GM12878 (cell line): Measurements from ENCODE around the gene NLRC5. TPM values are rescaled to one million over a fixed set of nuclear protein-coding genes. Genes with fewer than 3 reads are reported as not detected.

Experiments
- EZH2 ChIP-seq: IDR thresholded peaks from 2 replicates; pipeline ENCODE4 v1.6.1; 2012; ENCODE audit warnings: low read depth, mild to moderate bottlenecking, control low read depth, inconsistent platforms, low read length, borderline replicate concordance; ENCODE audit not compliant: control insufficient read depth
- FOXK2 ChIP-seq: fragments of 450-650 bp; IDR thresholded peaks from 2 replicates; pipeline ENCODE4 v1.6.1; 2017; ENCODE audit warnings: mild to moderate bottlenecking, moderate library complexity
- GATAD2B ChIP-seq: fragments of 450-650 bp; conservative IDR thresholded peaks from 2 replicates; pipeline ENCODE4 v1.6.1; 2017; ENCODE audit warnings: low read depth, mild to moderate bottlenecking, moderate library complexity
- HDAC2 ChIP-seq: fragments of 200-600 bp; sonication (generic); IDR thresholded peaks from 2 replicates; pipeline ENCODE4 v1.6.1; 2017
- HDAC6 ChIP-seq: fragments of 200-600 bp; sonication (generic); IDR thresholded peaks from one replicate; pipeline ENCODE4 v1.8.0; 2017; ENCODE audit warnings: antibody characterized with exemption; ENCODE audit not compliant: unreplicated experiment
- IKZF1 ChIP-seq: fragments of 450-650 bp; conservative IDR thresholded peaks from 2 replicates; pipeline ENCODE4 v1.6.1; 2017; ENCODE audit warnings: antibody characterized with exemption, mild to moderate bottlenecking
- NR2C2 ChIP-seq: IDR thresholded peaks from 2 replicates; pipeline ENCODE4 v1.6.1; 2011; ENCODE audit warnings: borderline replicate concordance, low read depth; ENCODE audit not compliant: control insufficient read depth, insufficient read length
- NRF1 ChIP-seq: conservative IDR thresholded peaks from 2 replicates; pipeline ENCODE4 v1.6.1; 2011; ENCODE audit warnings: mild to moderate bottlenecking, low read depth, low read length, improper control_type of control experiment
- PAX8 ChIP-seq: fragments of 450-650 bp; IDR thresholded peaks from 2 replicates; pipeline ENCODE4 v1.6.1; 2017; ENCODE audit warnings: mild to moderate bottlenecking, moderate library complexity
- PML ChIP-seq: IDR thresholded peaks from 2 replicates; pipeline ENCODE4 v1.6.1; 2012; ENCODE audit warnings: low read length, inconsistent platforms
- POLR2AphosphoS2 ChIP-seq: IDR thresholded peaks from 2 replicates; pipeline ENCODE4 v1.6.1; 2011; ENCODE audit warnings: low read depth, mild to moderate bottlenecking, low read length, improper control_type of control experiment, moderate library complexity
- SREBF2 ChIP-seq: IDR thresholded peaks from 2 replicates; pipeline ENCODE4 v1.6.1; 2012; ENCODE audit warnings: mild to moderate bottlenecking, low read length
- STAT3 ChIP-seq: IDR thresholded peaks from 2 replicates; pipeline ENCODE4 v1.6.1; 2011; ENCODE audit warnings: low read depth, low read length, improper control_type of control experiment
- TCF12 ChIP-seq: IDR thresholded peaks from 2 replicates; pipeline ENCODE4 v1.6.1; 2011; ENCODE audit warnings: low read depth, mild to moderate bottlenecking, low read length
- YBX1 ChIP-seq: fragments of 450-650 bp; IDR thresholded peaks from 2 replicates; pipeline ENCODE4 v1.6.1; 2016; ENCODE audit warnings: antibody characterized with exemption
- ZNF217 ChIP-seq: fragments of 450-650 bp; IDR thresholded peaks from 2 replicates; pipeline ENCODE4 v1.6.1; 2017; ENCODE audit warnings: antibody characterized with exemption, mild to moderate bottlenecking
- ZSCAN29 ChIP-seq: fragments of 450-650 bp; IDR thresholded peaks from 2 replicates; pipeline ENCODE4 v1.6.1; 2017; ENCODE audit warnings: mild to moderate bottlenecking, moderate library complexity
- polyA plus RNA-seq, 11 experiments: library from polyadenylated mRNA; depleted of rRNA in 4 of 11; unstranded in 6 of 11; stranded (reverse) in 5 of 11; fragments of >200 nt; fragmentation: Nextera tagmentation in 4 of 11; fragmentation: Illumina TruSeq in 1 of 11; extraction: Ambion mirVana in 4 of 11; extraction: Trizol in 1 of 11; gene quantifications; 1 replicate in 1 of 11; 2 replicates in 10 of 11; pipeline versions ENCODE4 v1.2.1 to v1.2.3, GENCODE V29; 2011 to 2016; ENCODE audit warnings: inconsistent platforms in 2 of 11, missing spikeins in 2 of 11, low read depth in 1 of 11
- total RNA-seq, 4 experiments: library from RNA; depleted of rRNA in 3 of 4; stranded (reverse); fragments of >200 nt in 3 of 4; fragmentation: Illumina TruSeq in 1 of 4; extraction: Trizol in 1 of 4; gene quantifications; 2 replicates each; pipeline versions ENCODE4 v1.2.1 to v1.2.3, GENCODE V29; 2013 to 2021
- TF ChIP-seq, protein P1 (sequence below): fragments of 450-650 bp; IDR thresholded peaks from 2 replicates; pipeline ENCODE4 v1.6.1; 2014; ENCODE audit warnings: mild to moderate bottlenecking
- TF ChIP-seq, protein P2 (sequence below): IDR thresholded peaks from 2 replicates; pipeline ENCODE4 v1.6.1; 2012; ENCODE audit warnings: low read depth, low read length, improper control_type of control experiment
- TF ChIP-seq, protein P3 (sequence below): fragments of 450-650 bp; IDR thresholded peaks from 2 replicates; pipeline ENCODE4 v1.6.1; 2017; ENCODE audit warnings: borderline replicate concordance
- TF ChIP-seq, protein P4 (sequence below): IDR thresholded peaks from 2 replicates; pipeline ENCODE4 v1.6.1; 2011; ENCODE audit warnings: low read depth, low read length, improper control_type of control experiment, borderline replicate concordance
- TF ChIP-seq, protein P5 (sequence below): fragments of 450-650 bp; formaldehyde crosslinking; IDR thresholded peaks from 2 replicates; pipeline ENCODE4 v1.5.0; 2022; ENCODE audit warnings: mild to moderate bottlenecking, missing genetic modification characterization
- TF ChIP-seq, protein P6 (sequence below): IDR thresholded peaks from 2 replicates; pipeline ENCODE4 v1.6.1; 2011; ENCODE audit warnings: low read depth, mild to moderate bottlenecking, low read length, moderate library complexity, borderline replicate concordance; ENCODE audit errors: extremely low read depth

Gene NLRC5
- total and polyA plus RNA-seq, 10 of the 15 experiments (the other 5 are each of a cell fraction or from before 2014, with no cell fraction given): 13.1 to 105 (median 57.3) TPM

DNA sequence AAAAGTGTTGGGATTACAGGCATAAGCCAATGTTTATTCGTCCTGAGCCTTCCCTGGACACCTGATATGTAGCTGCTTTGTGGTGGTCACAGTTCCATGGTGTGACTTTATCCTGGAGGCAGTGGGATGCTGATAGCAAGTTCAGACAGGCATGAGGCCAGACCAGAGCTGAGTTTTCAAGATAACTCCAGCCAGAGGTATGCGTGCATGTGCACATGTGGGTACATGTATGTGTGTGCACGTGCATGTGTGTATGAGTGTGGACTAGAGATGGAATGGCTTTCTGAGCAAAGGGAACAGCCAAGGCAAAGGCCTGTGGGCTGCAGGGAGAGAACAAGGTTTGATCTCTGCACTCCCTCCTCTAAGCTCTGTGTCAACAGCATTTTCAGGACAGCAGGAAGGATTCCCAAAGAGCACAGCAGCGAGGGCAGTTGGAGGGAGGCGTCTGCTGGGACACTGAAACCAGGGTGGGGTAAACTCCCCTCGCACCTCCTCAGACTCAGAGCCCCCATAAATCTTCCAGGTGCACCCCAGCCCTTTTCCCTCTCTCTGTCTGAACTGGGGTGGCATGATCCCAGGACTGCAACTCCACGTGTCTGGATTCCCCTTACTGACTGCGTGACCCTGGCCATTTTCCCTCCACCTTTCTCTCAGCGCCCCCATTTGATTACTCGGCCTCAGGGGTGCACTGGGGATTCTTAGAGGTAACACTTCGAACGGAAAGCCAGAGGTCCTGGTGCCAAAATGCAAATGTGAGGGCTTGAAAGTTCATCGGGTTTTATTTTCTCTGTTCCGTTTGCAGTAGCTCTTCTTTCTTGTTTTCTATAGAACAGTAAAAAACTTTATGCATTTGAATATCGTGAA, 15.3 kb downstream of the NLRC5 start (continued):
- TF ChIP-seq, protein P1, sequence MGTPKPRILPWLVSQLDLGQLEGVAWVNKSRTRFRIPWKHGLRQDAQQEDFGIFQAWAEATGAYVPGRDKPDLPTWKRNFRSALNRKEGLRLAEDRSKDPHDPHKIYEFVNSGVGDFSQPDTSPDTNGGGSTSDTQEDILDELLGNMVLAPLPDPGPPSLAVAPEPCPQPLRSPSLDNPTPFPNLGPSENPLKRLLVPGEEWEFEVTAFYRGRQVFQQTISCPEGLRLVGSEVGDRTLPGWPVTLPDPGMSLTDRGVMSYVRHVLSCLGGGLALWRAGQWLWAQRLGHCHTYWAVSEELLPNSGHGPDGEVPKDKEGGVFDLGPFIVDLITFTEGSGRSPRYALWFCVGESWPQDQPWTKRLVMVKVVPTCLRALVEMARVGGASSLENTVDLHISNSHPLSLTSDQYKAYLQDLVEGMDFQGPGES: no peak
- no peak for TF ChIP-seq GATAD2B
- no peak for TF ChIP-seq ZSCAN29
- TF ChIP-seq IKZF1: peak; percentile 56
- no peak for TF ChIP-seq YBX1
- TF ChIP-seq, protein P2, sequence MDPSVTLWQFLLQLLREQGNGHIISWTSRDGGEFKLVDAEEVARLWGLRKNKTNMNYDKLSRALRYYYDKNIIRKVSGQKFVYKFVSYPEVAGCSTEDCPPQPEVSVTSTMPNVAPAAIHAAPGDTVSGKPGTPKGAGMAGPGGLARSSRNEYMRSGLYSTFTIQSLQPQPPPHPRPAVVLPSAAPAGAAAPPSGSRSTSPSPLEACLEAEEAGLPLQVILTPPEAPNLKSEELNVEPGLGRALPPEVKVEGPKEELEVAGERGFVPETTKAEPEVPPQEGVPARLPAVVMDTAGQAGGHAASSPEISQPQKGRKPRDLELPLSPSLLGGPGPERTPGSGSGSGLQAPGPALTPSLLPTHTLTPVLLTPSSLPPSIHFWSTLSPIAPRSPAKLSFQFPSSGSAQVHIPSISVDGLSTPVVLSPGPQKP: no peak
- TF ChIP-seq NRF1: no peak
- TF ChIP-seq, protein P3, sequence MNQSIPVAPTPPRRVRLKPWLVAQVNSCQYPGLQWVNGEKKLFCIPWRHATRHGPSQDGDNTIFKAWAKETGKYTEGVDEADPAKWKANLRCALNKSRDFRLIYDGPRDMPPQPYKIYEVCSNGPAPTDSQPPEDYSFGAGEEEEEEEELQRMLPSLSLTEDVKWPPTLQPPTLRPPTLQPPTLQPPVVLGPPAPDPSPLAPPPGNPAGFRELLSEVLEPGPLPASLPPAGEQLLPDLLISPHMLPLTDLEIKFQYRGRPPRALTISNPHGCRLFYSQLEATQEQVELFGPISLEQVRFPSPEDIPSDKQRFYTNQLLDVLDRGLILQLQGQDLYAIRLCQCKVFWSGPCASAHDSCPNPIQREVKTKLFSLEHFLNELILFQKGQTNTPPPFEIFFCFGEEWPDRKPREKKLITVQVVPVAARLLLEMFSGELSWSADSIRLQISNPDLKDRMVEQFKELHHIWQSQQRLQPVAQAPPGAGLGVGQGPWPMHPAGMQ: no peak
- TF ChIP-seq SREBF2: no peak
- TF ChIP-seq TCF12: no peak
- TF ChIP-seq POLR2AphosphoS2: 0 out of 2 replicates have a peak, but pooled peaks have one; percentile 32
- no peak for TF ChIP-seq EZH2
- TF ChIP-seq PML: no peak
- TF ChIP-seq, protein P4, sequence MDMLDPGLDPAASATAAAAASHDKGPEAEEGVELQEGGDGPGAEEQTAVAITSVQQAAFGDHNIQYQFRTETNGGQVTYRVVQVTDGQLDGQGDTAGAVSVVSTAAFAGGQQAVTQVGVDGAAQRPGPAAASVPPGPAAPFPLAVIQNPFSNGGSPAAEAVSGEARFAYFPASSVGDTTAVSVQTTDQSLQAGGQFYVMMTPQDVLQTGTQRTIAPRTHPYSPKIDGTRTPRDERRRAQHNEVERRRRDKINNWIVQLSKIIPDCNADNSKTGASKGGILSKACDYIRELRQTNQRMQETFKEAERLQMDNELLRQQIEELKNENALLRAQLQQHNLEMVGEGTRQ: no peak
- TF ChIP-seq NR2C2: no peak
- TF ChIP-seq, protein P5, sequence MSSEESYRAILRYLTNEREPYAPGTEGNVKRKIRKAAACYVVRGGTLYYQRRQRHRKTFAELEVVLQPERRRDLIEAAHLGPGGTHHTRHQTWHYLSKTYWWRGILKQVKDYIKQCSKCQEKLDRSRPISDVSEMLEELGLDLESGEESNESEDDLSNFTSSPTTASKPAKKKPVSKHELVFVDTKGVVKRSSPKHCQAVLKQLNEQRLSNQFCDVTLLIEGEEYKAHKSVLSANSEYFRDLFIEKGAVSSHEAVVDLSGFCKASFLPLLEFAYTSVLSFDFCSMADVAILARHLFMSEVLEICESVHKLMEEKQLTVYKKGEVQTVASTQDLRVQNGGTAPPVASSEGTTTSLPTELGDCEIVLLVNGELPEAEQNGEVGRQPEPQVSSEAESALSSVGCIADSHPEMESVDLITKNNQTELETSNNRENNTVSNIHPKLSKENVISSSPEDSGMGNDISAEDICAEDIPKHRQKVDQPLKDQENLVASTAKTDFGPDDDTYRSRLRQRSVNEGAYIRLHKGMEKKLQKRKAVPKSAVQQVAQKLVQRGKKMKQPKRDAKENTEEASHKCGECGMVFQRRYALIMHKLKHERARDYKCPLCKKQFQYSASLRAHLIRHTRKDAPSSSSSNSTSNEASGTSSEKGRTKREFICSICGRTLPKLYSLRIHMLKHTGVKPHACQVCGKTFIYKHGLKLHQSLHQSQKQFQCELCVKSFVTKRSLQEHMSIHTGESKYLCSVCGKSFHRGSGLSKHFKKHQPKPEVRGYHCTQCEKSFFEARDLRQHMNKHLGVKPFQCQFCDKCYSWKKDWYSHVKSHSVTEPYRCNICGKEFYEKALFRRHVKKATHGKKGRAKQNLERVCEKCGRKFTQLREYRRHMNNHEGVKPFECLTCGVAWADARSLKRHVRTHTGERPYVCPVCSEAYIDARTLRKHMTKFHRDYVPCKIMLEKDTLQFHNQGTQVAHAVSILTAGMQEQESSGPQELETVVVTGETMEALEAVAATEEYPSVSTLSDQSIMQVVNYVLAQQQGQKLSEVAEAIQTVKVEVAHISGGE: no peak
- TF ChIP-seq STAT3: no peak
- TF ChIP-seq ZNF217: no peak
- TF ChIP-seq, protein P6, sequence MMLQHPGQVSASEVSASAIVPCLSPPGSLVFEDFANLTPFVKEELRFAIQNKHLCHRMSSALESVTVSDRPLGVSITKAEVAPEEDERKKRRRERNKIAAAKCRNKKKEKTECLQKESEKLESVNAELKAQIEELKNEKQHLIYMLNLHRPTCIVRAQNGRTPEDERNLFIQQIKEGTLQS: no peak
- TF ChIP-seq FOXK2: no peak
- TF ChIP-seq PAX8: no peak
- no peak for TF ChIP-seq HDAC2
- TF ChIP-seq HDAC6: no peak
